BLaER1 treated with 17β-estradiol and CSF1 and Interleukin-3, amounts not matched to agents 10 nM and 100 nM (cell line): ENCODE data around the gene PTPN7.

Experiments
- H3K27ac ChIP-seq, 11 experiments: shearing (Covaris generic); formaldehyde crosslinking; 2 replicates each; pipeline ENCODE4 v1.8.1; 2022
- H3K27me3 ChIP-seq, 11 experiments: shearing (Covaris generic); formaldehyde crosslinking; 2 replicates each; pipeline ENCODE4 v1.8.1; 2022
- H3K36me3 ChIP-seq, 11 experiments: shearing (Covaris generic); formaldehyde crosslinking; 2 replicates each; pipeline ENCODE4 v1.8.1; 2022
- H3K4me1 ChIP-seq, 10 experiments: shearing (Covaris generic); formaldehyde crosslinking; 2 replicates each; pipeline ENCODE4 v1.8.1; 2022
- H3K4me2 ChIP-seq, 11 experiments: shearing (Covaris generic); formaldehyde crosslinking; 2 replicates each; pipeline ENCODE4 v1.8.1; 2022
- H3K4me3 ChIP-seq, 10 experiments: shearing (Covaris generic); formaldehyde crosslinking; 2 replicates each; pipeline ENCODE4 v1.8.1; 2022
- H3K9ac ChIP-seq, 11 experiments: shearing (Covaris generic); formaldehyde crosslinking; 2 replicates each; pipeline ENCODE4 v1.8.1; 2022
- H3K9me3 ChIP-seq, 11 experiments: shearing (Covaris generic); formaldehyde crosslinking; replicated peaks in 1 of 11; 2 replicates each; pipeline ENCODE4 v1.8.1; 2022
- H4K20me1 ChIP-seq, 11 experiments: shearing (Covaris generic); formaldehyde crosslinking; 2 replicates each; pipeline ENCODE4 v1.8.1; 2022
- Cebpa-rat ChIP-seq, 11 experiments: shearing (Covaris generic); IDR thresholded peaks; 2 replicates each; pipeline ENCODE4 v1.8.1; 2022

Gene PTPN7

GRCh38 chr1:202165942-202166843 lies 5.8 kb upstream of the PTPN7 start:
- no peak overlapping the region for H3K27ac ChIP-seq
- no peak for TF ChIP-seq Cebpa-rat (IDR thresholded peaks at IDR 0.05)
- peaks cover 0 to 8% (median 0%) of the 10 kb centered on the region in 11 experiments; a peak in 4 of 22 replicates for H3K27me3 ChIP-seq
- peaks cover 0 to 23% (median 0%) of the 10 kb centered on the region in 11 experiments; a peak in 5 of 22 replicates for H4K20me1 ChIP-seq
- peak overlapping the region; percentile 91 to 100 (median 96); a peak in 21 of 22 replicates for H3K4me2 ChIP-seq
- no peak overlapping the region for H3K4me3 ChIP-seq
- peaks cover 47 to 64% (median 56%) of the 10 kb centered on the region in 10 experiments for H3K4me1 ChIP-seq
- H3K9ac ChIP-seq: peak overlapping the region in 4 of 11 experiments; percentile 4 to 63 (median 41); a peak in 4 of 22 replicates
- H3K36me3 ChIP-seq: no peaks in the 10 kb centered on the region
- H3K9me3 ChIP-seq: no peaks in the 10 kb centered on the region

GRCh38 chr1:202165267-202165941 lies 5.0 kb upstream of the PTPN7 start:
- no peak for TF ChIP-seq Cebpa-rat (IDR thresholded peaks at IDR 0.05)
- Histone ChIP-seq H3K27me3 (peaks cover 0 to 8% (median 0%) of the 10 kb centered on the region in 11 experiments; a peak in 4 of 22 replicates), H3K4me1 (peaks cover 54 to 64% (median 61%) of the 10 kb centered on the region in 10 experiments), H3K27ac (peak overlapping the region in 8 of 11 experiments; percentile 35 to 95 (median 48); a peak in 10 of 22 replicates), H3K9ac (peak overlapping the region; percentile 4 to 92 (median 62); a peak in 16 of 22 replicates), H3K9me3 (no peaks in the 10 kb centered on the region), H3K4me3 (peak overlapping the region in 6 of 10 experiments; percentile 1 to 39 (median 26); a peak in 5 of 20 replicates), H3K36me3 (no peaks in the 10 kb centered on the region), H4K20me1 (peaks cover 0 to 23% (median 0%) of the 10 kb centered on the region in 11 experiments; a peak in 5 of 22 replicates), H3K4me2 (peak overlapping the region; percentile 91 to 100 (median 96))

GRCh38 chr1:202164271-202165037 lies 4.1 kb upstream of the PTPN7 start:
- Histone ChIP-seq H3K9ac (peak overlapping the region; percentile 4 to 92 (median 62); a peak in 19 of 22 replicates), H3K36me3 (no peaks in the 10 kb centered on the region), H4K20me1 (peaks cover 0 to 23% (median 0%) of the 10 kb centered on the region in 11 experiments; a peak in 7 of 22 replicates), H3K4me2 (peak overlapping the region; percentile 91 to 100 (median 96)), H3K4me3 (peak overlapping the region in 7 of 10 experiments; percentile 1 to 39 (median 22); a peak in 7 of 20 replicates), H3K27me3 (peaks cover 0 to 8% (median 0%) of the 10 kb centered on the region in 11 experiments; a peak in 4 of 22 replicates), H3K9me3 (no peaks in the 10 kb centered on the region), H3K4me1 (peaks cover 54 to 74% (median 67%) of the 10 kb centered on the region in 10 experiments), H3K27ac (peak overlapping the region in 9 of 11 experiments; percentile 30 to 95 (median 47); a peak in 17 of 22 replicates)
- no peak for TF ChIP-seq Cebpa-rat (IDR thresholded peaks at IDR 0.05)

GRCh38 chr1:202163281-202164270 lies 3.2 kb upstream of the PTPN7 start:
- Histone ChIP-seq H3K4me2 (peak overlapping the region; percentile 91 to 100 (median 96)), H4K20me1 (peaks cover 0 to 23% (median 7%) of the 10 kb centered on the region in 11 experiments; a peak in 11 of 22 replicates), H3K27ac (peak overlapping the region in 10 of 11 experiments; percentile 89 to 98 (median 94); a peak in 18 of 22 replicates), H3K4me1 (peaks cover 63 to 82% (median 76%) of the 10 kb centered on the region in 10 experiments), H3K9ac (peak overlapping the region in 10 of 11 experiments; percentile 4 to 95 (median 90); a peak in 18 of 22 replicates), H3K9me3 (no peaks in the 10 kb centered on the region), H3K36me3 (peaks cover 0 to 8% (median 0%) of the 10 kb centered on the region in 11 experiments; a peak in 8 of 22 replicates), H3K4me3 (peak overlapping the region in 3 of 10 experiments; percentile 11 to 80 (median 78); a peak in 4 of 20 replicates), H3K27me3 (peaks cover 0 to 8% (median 0%) of the 10 kb centered on the region in 11 experiments; a peak in 4 of 22 replicates)
- TF ChIP-seq Cebpa-rat (IDR thresholded peaks at IDR 0.05): no peak

- peaks cover 72 to 92% (median 85%) of the 10 kb centered on the region in 10 experiments for H3K4me1 ChIP-seq
- H3K9me3 ChIP-seq: no peaks in the 10 kb centered on the region
- peaks cover 5 to 17% (median 9%) of the 10 kb centered on the region in 11 experiments; a peak in 17 of 22 replicates for H3K36me3 ChIP-seq
- peak overlapping the region; percentile 86 to 98 (median 94); a peak in 20 of 22 replicates for H3K27ac ChIP-seq
- TF ChIP-seq Cebpa-rat (IDR thresholded peaks at IDR 0.05): no peak
- peaks cover 0 to 8% (median 0%) of the 10 kb centered on the region in 11 experiments; a peak in 4 of 22 replicates for H3K27me3 ChIP-seq
- H3K4me2 ChIP-seq: peak overlapping the region; percentile 91 to 100 (median 96)
- peak overlapping the region; percentile 84 to 95 (median 89); a peak in 18 of 22 replicates for H3K9ac ChIP-seq
- peaks cover 0 to 31% (median 16%) of the 10 kb centered on the region in 11 experiments; a peak in 17 of 22 replicates for H4K20me1 ChIP-seq
- H3K4me3 ChIP-seq: peak overlapping the region in 6 of 10 experiments; percentile 72 to 83 (median 78); a peak in 9 of 20 replicates
Observed at GRCh38 chr1:202162418-202163280, 2.2 kb upstream of the PTPN7 start.

- Histone ChIP-seq H3K9me3 (no peaks in the 10 kb centered on the region), H3K36me3 (peaks cover 10 to 23% (median 15%) of the 10 kb centered on the region in 11 experiments; a peak in 20 of 22 replicates), H3K9ac (peak overlapping the region; percentile 84 to 95 (median 89); a peak in 20 of 22 replicates), H3K27me3 (peaks cover 0 to 8% (median 0%) of the 10 kb centered on the region in 11 experiments; a peak in 4 of 22 replicates), H3K4me1 (peaks cover 78 to 98% (median 91%) of the 10 kb centered on the region in 10 experiments), H3K4me2 (peak overlapping the region; percentile 91 to 100 (median 96)), H3K4me3 (peak overlapping the region in 9 of 10 experiments; percentile 6 to 83 (median 76); a peak in 15 of 20 replicates), H4K20me1 (peaks cover under 1 to 36% (median 21%) of the 10 kb centered on the region in 11 experiments; a peak in 18 of 22 replicates), H3K27ac (peak overlapping the region; percentile 86 to 98 (median 94); a peak in 21 of 22 replicates)
- no peak for TF ChIP-seq Cebpa-rat (IDR thresholded peaks at IDR 0.05)
Observed at GRCh38 chr1:202162047-202162417, 1.6 kb upstream of the PTPN7 start.
